Neural progenitor cell (in vitro differentiated cells): Measurements from ENCODE around the gene SUMF1.

Experiments used
- CTCF ChIP-seq: fragments of 200-600 bp; sonication (generic); IDR thresholded peaks from 2 replicates; pipeline ENCODE4 v1.5.1; 2017; ENCODE audit warnings: antibody characterized with exemption, mild to moderate bottlenecking
- EZH2 ChIP-seq: fragments of 200-600 bp; sonication (generic); IDR thresholded peaks from 2 replicates; pipeline ENCODE4 v1.6.1; 2017; ENCODE audit warnings: antibody characterized with exemption, mild to moderate bottlenecking, moderate library complexity

- no peak for TF ChIP-seq EZH2
- no peak for TF ChIP-seq CTCF
Measured at GRCh38 chr3:4311496-4311895, 155.6 kb downstream of the SUMF1 start.
